Lung (tissue), 12 donors: ENCODE data around the gene SLC2A9. TPM values are rescaled to one million over a fixed set of nuclear protein-coding genes. Genes with fewer than 3 reads are reported as not detected.

Source experiments
- ATAC-seq: fragments of 200-7000 bp; cut with Tn5 transposase; one replicate; pipeline ENCODE4 v1.9.1; 2020; ENCODE audit warnings: moderate number of reproducible peaks; ENCODE audit not compliant: insufficient read depth, low FRiP score
- DNase-seq, 3 donors: peaks; one replicate each; pipeline ENCODE4 v3.0.0-alpha.2; 2013 to 2017
- H3K27ac ChIP-seq, 2 donors: one replicate each; pipeline ENCODE4 v1.5.1; 2013; ENCODE audit warnings: mild to moderate bottlenecking in 2 of 2, moderate library complexity in 2 of 2, control low read depth in 1 of 2, inconsistent platforms in 1 of 2, low read depth in 1 of 2, low read length in 1 of 2
- H3K27me3 ChIP-seq, 3 donors: one replicate each; pipeline ENCODE4 v1.5.1; 2013; ENCODE audit warnings: low read length in 2 of 3; ENCODE audit not compliant: control insufficient read depth in 3 of 3, insufficient read depth in 3 of 3
- H3K36me3 ChIP-seq, 4 donors: one replicate each; pipeline ENCODE4 v1.5.1; 2013; ENCODE audit warnings: low read length in 4 of 4, mild to moderate bottlenecking in 1 of 4, moderate library complexity in 1 of 4; ENCODE audit not compliant: control insufficient read depth in 4 of 4, insufficient read depth in 4 of 4
- H3K4me1 ChIP-seq, 5 donors: one replicate each; pipeline ENCODE4 v1.5.1; 2013; ENCODE audit warnings: low read length in 5 of 5, mild to moderate bottlenecking in 2 of 5, moderate library complexity in 1 of 5; ENCODE audit not compliant: control insufficient read depth in 5 of 5, insufficient read depth in 5 of 5
- H3K4me3 ChIP-seq: one replicate; pipeline ENCODE4 v1.5.1; 2013; ENCODE audit warnings: mild to moderate bottlenecking, control low read depth, moderate library complexity
- H3K9ac ChIP-seq, 2 donors: one replicate each; pipeline ENCODE4 v1.5.1; 2013; ENCODE audit warnings: low read length in 2 of 2, control low read depth in 1 of 2; ENCODE audit not compliant: insufficient read depth in 1 of 2
- H3K9me3 ChIP-seq, 4 donors: one replicate each; pipeline ENCODE4 v1.5.1; 2013; ENCODE audit warnings: low read length in 3 of 4, mild to moderate bottlenecking in 1 of 4, moderate library complexity in 1 of 4; ENCODE audit not compliant: control insufficient read depth in 4 of 4, insufficient read depth in 3 of 4
- CTCF ChIP-seq: IDR thresholded peaks from 2 replicates; pipeline ENCODE4 v1.5.1; 2012; ENCODE audit warnings: mild to moderate bottlenecking; ENCODE audit errors: control extremely low read depth, extremely low read depth
- WGBS, 2 donors: extraction: QIAGEN DNeasy Blood & Tissue Kit; methylation state at CpG; one replicate each; pipeline ENCODE4 v1.1.7; 2013; 5-methylcytosine and 5-hydroxymethylcytosine counted together
- polyA plus RNA-seq, 2 donors: library from polyadenylated mRNA; stranded (reverse); fragments of 200-250 nt; gene quantifications; one replicate each; pipeline ENCODE4 v1.2.1, GENCODE V29; 2013
- total RNA-seq, 2 donors: library from RNA; depleted of rRNA in 1 of 2; stranded (reverse); fragments of >200 nt in 1 of 2; gene quantifications; one replicate each; pipeline ENCODE4 v1.2.1, GENCODE V29; 2014 to 2021
- donor health status: control.
- donor health status: control.
- donor health status: Bipolar disorder and iron deficiency.
- donor health status: healthy.
- donor health status: DM: yes; HTN: yes; CAD: no.

SLC2A9 gene
- total and polyA plus RNA-seq, 4 donors = 2.9 to 18.6 (median 7.6) TPM

- no peak overlapping the region for H3K27ac ChIP-seq
- no peak overlapping the region for H3K4me3 ChIP-seq
- DNase-seq = no peak
- no peaks in the 10 kb centered on the region for H3K27me3 ChIP-seq
- no peak for TF ChIP-seq CTCF
- 97 to 98% methylated on average over 7 of the region's 7 CpGs for WGBS, 2 donors
- H3K9me3 ChIP-seq = no peaks in the 10 kb centered on the region
- peaks cover 0 to 5% (median 0%) of the 10 kb centered on the region in 5 donors for H3K4me1 ChIP-seq
- ATAC-seq = no peak
- H3K36me3 ChIP-seq = peaks cover 0 to 2% (median 0%) of the 10 kb centered on the region in 4 donors
- no peak overlapping the region for H3K9ac ChIP-seq
Observed at GRCh38 chr4:10058371-10058770, 37.1 kb upstream of the SLC2A9 start.

- Histone ChIP-seq H3K36me3 (peaks cover 0 to 2% (median 0%) of the 10 kb centered on the region in 4 donors), H3K4me1 (peaks cover 0 to 5% (median 0%) of the 10 kb centered on the region in 5 donors), H3K9ac (no peak overlapping the region), H3K4me3 (no peak overlapping the region), H3K9me3 (no peaks in the 10 kb centered on the region), H3K27ac (no peak overlapping the region), H3K27me3 (no peaks in the 10 kb centered on the region)
- ATAC-seq = no peak
- 88 to 90% methylated on average over 4 of the region's 4 CpGs for WGBS, 2 donors
- no peak for DNase-seq
- TF ChIP-seq CTCF = no peak
Observed at GRCh38 chr4:10057023-10057395, 35.7 kb upstream of the SLC2A9 start.

GRCh38 chr4:10056334-10057022 is 35.2 kb upstream of the SLC2A9 start:
- no peak overlapping the region for H3K27ac ChIP-seq
- DNase-seq = no peak
- 88 to 95% methylated on average over 8 of the region's 8 CpGs for WGBS, 2 donors

More at GRCh38 chr4:10056334-10057022, 35.2 kb upstream of the SLC2A9 start:
- H3K4me1 ChIP-seq = peaks cover 0 to 5% (median 0%) of the 10 kb centered on the region in 5 donors
- no peak for TF ChIP-seq CTCF
- no peaks in the 10 kb centered on the region for H3K9me3 ChIP-seq
- no peak for ATAC-seq
- H3K4me3 ChIP-seq = no peak overlapping the region
- H3K9ac ChIP-seq = no peak overlapping the region
- H3K36me3 ChIP-seq = no peaks in the 10 kb centered on the region
- no peaks in the 10 kb centered on the region for H3K27me3 ChIP-seq
